H9 (cell line): ENCODE data around the gene RIBC1. TPM values are rescaled to one million over a fixed set of nuclear protein-coding genes. Genes with fewer than 3 reads are reported as not detected.

Experiments
- DNase-seq: peaks from one replicate; pipeline ENCODE4 v3.0.0-alpha.2; 2017
- H2AFZ ChIP-seq: one replicate; pipeline ENCODE4 v1.6.1; 2013; ENCODE audit warnings: mild to moderate bottlenecking, low read length, control low read depth, moderate library complexity
- H2AK5ac ChIP-seq: 2 replicates; pipeline ENCODE4 v1.6.1; 2013; ENCODE audit warnings: low read length, control low read depth, mixed read lengths; ENCODE audit not compliant: insufficient read length
- H2BK120ac ChIP-seq: one replicate; pipeline ENCODE4 v1.6.1; 2013; ENCODE audit warnings: low read depth, mild to moderate bottlenecking, low read length, control low read depth, inconsistent platforms; ENCODE audit not compliant: poor library complexity, severe bottlenecking
- H2BK12ac ChIP-seq: 2 replicates; pipeline ENCODE4 v1.6.1; 2013; ENCODE audit warnings: low read length, control low read depth, mixed read lengths, low read depth; ENCODE audit not compliant: insufficient read length
- H2BK15ac ChIP-seq: 2 replicates; pipeline ENCODE4 v1.6.1; 2013; ENCODE audit warnings: low read depth, low read length, control low read depth
- H2BK20ac ChIP-seq: one replicate; pipeline ENCODE4 v1.6.1; 2013; ENCODE audit warnings: low read depth, mild to moderate bottlenecking, low read length, control low read depth, inconsistent platforms; ENCODE audit not compliant: poor library complexity, severe bottlenecking
- H2BK5ac ChIP-seq: 2 replicates; pipeline ENCODE4 v1.6.1; 2013; ENCODE audit warnings: low read length, control low read depth, mixed read lengths; ENCODE audit not compliant: insufficient read length
- H3K14ac ChIP-seq: 2 replicates; pipeline ENCODE4 v1.6.1; 2013; ENCODE audit warnings: low read length, control low read depth; ENCODE audit not compliant: insufficient read depth
- H3K18ac ChIP-seq: 2 replicates; pipeline ENCODE4 v1.6.1; 2013; ENCODE audit warnings: low read depth, mild to moderate bottlenecking, mixed read lengths, low read length, control low read depth; ENCODE audit not compliant: insufficient read length
- H3K23ac ChIP-seq: 2 replicates; pipeline ENCODE4 v1.6.1; 2013; ENCODE audit warnings: low read length, control low read depth, mixed read lengths, low read depth; ENCODE audit not compliant: insufficient read length
- H3K23me2 ChIP-seq: 2 replicates; pipeline ENCODE4 v1.6.1; 2013; ENCODE audit warnings: low read depth, mild to moderate bottlenecking, mixed read lengths, low read length, control low read depth; ENCODE audit not compliant: insufficient read length, poor library complexity, severe bottlenecking
- H3K27ac ChIP-seq: 2 replicates; pipeline ENCODE4 v1.5.1; 2013; ENCODE audit warnings: low read length, control low read depth, mixed read lengths, low read depth; ENCODE audit not compliant: insufficient read length
- H3K27me3 ChIP-seq: 2 replicates; pipeline ENCODE4 v1.6.1; 2013; ENCODE audit warnings: low read length, control low read depth, inconsistent platforms; ENCODE audit not compliant: insufficient read depth
- H3K4ac ChIP-seq: 2 replicates; pipeline ENCODE4 v1.6.1; 2013; ENCODE audit warnings: low read depth, mild to moderate bottlenecking, control low read depth, inconsistent platforms, low read length, moderate library complexity
- H3K4me1 ChIP-seq: 2 replicates; pipeline ENCODE4 v1.6.1; 2013; ENCODE audit warnings: low read length, control low read depth, inconsistent platforms; ENCODE audit not compliant: insufficient read depth
- H3K4me2 ChIP-seq: 2 replicates; pipeline ENCODE4 v1.6.1; 2013; ENCODE audit warnings: low read length, control low read depth, mixed read lengths; ENCODE audit not compliant: insufficient read length, insufficient read depth
- H3K56ac ChIP-seq: 2 replicates; pipeline ENCODE4 v1.6.1; 2013; ENCODE audit warnings: low read depth, mild to moderate bottlenecking, mixed read lengths, low read length, control low read depth; ENCODE audit not compliant: insufficient read length
- H3K79me1 ChIP-seq: 2 replicates; pipeline ENCODE4 v1.6.1; 2013; ENCODE audit warnings: low read depth, mild to moderate bottlenecking, moderate library complexity, low read length, control low read depth, inconsistent platforms; ENCODE audit not compliant: insufficient read depth, poor library complexity, severe bottlenecking
- H3K79me2 ChIP-seq: 2 replicates; pipeline ENCODE4 v1.6.1; 2013; ENCODE audit warnings: low read length, control low read depth, inconsistent platforms; ENCODE audit not compliant: insufficient read depth
- H3K9ac ChIP-seq: 2 replicates; pipeline ENCODE4 v1.6.1; 2013; ENCODE audit warnings: low read length, control low read depth, mixed read lengths; ENCODE audit not compliant: insufficient read length; ENCODE audit errors: extremely low read depth
- H3K9me3 ChIP-seq: one replicate; pipeline ENCODE4 v1.6.1; 2013; ENCODE audit warnings: low read depth, low read length, inconsistent platforms; ENCODE audit not compliant: control insufficient read depth
- H3T11ph ChIP-seq: one replicate; pipeline ENCODE4 v1.6.1; 2013; ENCODE audit warnings: mild to moderate bottlenecking, low read length, control low read depth, inconsistent platforms
- H4K20me1 ChIP-seq: one replicate; pipeline ENCODE4 v1.6.1; 2013; ENCODE audit not compliant: control insufficient read depth, insufficient read length, insufficient read depth
- H4K5ac ChIP-seq: 2 replicates; pipeline ENCODE4 v1.6.1; 2013; ENCODE audit warnings: low read depth, mild to moderate bottlenecking, mixed read lengths, low read length, control low read depth; ENCODE audit not compliant: insufficient read length
- H4K8ac ChIP-seq: replicated peaks from 2 replicates; pipeline ENCODE4 v1.6.1; 2013; ENCODE audit warnings: low read length, control low read depth, mixed read lengths, low read depth; ENCODE audit not compliant: insufficient read length
- H4K91ac ChIP-seq: 2 replicates; pipeline ENCODE4 v1.6.1; 2013; ENCODE audit warnings: low read depth, mild to moderate bottlenecking, moderate library complexity, mixed read lengths, low read length, control low read depth; ENCODE audit not compliant: insufficient read length
- H3K27ac Mint-ChIP-seq, 3 experiments: 2 replicates in 2 of 3; 3 replicates in 1 of 3; pipeline ENCODE4 v1.8.0; 2020 to 2021; ENCODE audit warnings: mixed read lengths in 3 of 3, mild to moderate bottlenecking in 1 of 3, moderate library complexity in 1 of 3
- H3K27me3 Mint-ChIP-seq: 2 replicates; pipeline ENCODE4 v1.8.0; 2021; ENCODE audit warnings: low read depth, mild to moderate bottlenecking, moderate library complexity, mixed read lengths
- H3K36me3 Mint-ChIP-seq, 3 experiments: 2 replicates in 2 of 3; 3 replicates in 1 of 3; pipeline ENCODE4 v1.8.0; 2020 to 2021; ENCODE audit warnings: low read depth in 3 of 3, mixed read lengths in 3 of 3; ENCODE audit not compliant: insufficient read depth in 1 of 3
- H3K4me1 Mint-ChIP-seq, 2 experiments: 2 replicates each; pipeline ENCODE4 v1.8.0; 2020; ENCODE audit warnings: mixed read lengths in 2 of 2
- H3K4me3 Mint-ChIP-seq, 2 experiments: 2 replicates in 1 of 2; 3 replicates in 1 of 2; pipeline ENCODE4 v1.8.0; 2020 to 2021; ENCODE audit warnings: mild to moderate bottlenecking in 2 of 2, mixed read lengths in 2 of 2, moderate library complexity in 1 of 2
- H3K9me3 Mint-ChIP-seq, 2 experiments: 2 replicates in 1 of 2; 3 replicates in 1 of 2; pipeline ENCODE4 v1.8.0; 2020; ENCODE audit warnings: mild to moderate bottlenecking in 2 of 2, mixed read lengths in 2 of 2, moderate library complexity in 1 of 2
- WGBS: extraction: QIAGEN DNeasy Blood & Tissue Kit; methylation state at CpG from one replicate; pipeline ENCODE4 v1.1.7; 2013; ENCODE audit warnings: missing lambda C conversion rate, low lambda C conversion rate, mixed read lengths; ENCODE audit not compliant: insufficient read length; ENCODE audit errors: extremely low coverage; 5-methylcytosine and 5-hydroxymethylcytosine counted together
- total RNA-seq: library from RNA; stranded (reverse); gene quantifications from 2 replicates; pipeline ENCODE4 v1.2.1, GENCODE V29; 2021
- TF ChIP-seq, protein P1 (sequence below): fragments of 200-600 bp; sonication (generic); conservative IDR thresholded peaks from 3 replicates; pipeline ENCODE4 v1.8.0; 2021; ENCODE audit warnings: antibody characterized with exemption, mild to moderate bottlenecking

The RIBC1 gene
- total RNA-seq, 1 experiment from 2014 or later = 1.2 TPM

DNA sequence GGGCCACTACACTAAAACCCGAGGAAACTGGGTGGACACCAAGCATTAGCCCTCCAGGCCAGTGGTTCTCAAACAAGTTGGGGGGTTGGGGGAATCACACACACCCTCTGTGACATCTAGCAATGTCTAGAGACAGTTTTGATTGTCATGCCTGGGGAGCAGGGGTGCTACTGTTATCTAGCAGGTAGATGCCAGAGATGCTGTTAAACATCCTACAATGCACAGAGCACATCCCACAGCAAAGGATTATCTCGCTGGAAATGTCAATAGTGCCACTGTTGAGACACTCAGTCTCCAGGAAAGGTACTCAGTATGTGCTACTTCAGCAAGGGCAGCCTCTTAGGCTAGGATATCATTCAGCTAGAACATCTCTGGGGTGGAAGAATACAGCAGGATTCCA, 1.5 kb upstream of the RIBC1 start:
- peak overlapping the region; percentile 97 for H3K9ac ChIP-seq

More for the DNA sequence above, 1.5 kb upstream of the RIBC1 start:
- Histone ChIP-seq H4K8ac (no peak overlapping the region), H3K18ac (no peak overlapping the region), H3K14ac (no peak overlapping the region), H3K79me1 (no peaks in the 10 kb centered on the region), H2BK20ac (no peak overlapping the region), H3K23me2 (peaks cover 6% of the 10 kb centered on the region), H4K91ac (no peak overlapping the region), H3K4me2 (peak overlapping the region; percentile 54), H4K20me1 (no peaks in the 10 kb centered on the region), H2BK15ac (no peak overlapping the region), H2BK5ac (no peak overlapping the region), H2BK120ac (no peak overlapping the region), H3K4ac (no peak overlapping the region), H3T11ph (no peak overlapping the region), H3K56ac (no peak overlapping the region), H3K4me1 (no peaks in the 10 kb centered on the region), H3K27ac (no peak overlapping the region), H2AFZ (no peak overlapping the region), H3K27me3 (no peaks in the 10 kb centered on the region), H3K23ac (no peak overlapping the region), H2BK12ac (no peak overlapping the region), H3K9me3 (peaks cover 11% of the 10 kb centered on the region), H2AK5ac (no peak overlapping the region), H4K5ac (no peak overlapping the region), H3K79me2 (peaks cover 20% of the 10 kb centered on the region; the same call in 1 of the 2 replicates)
- Mint-ChIP-seq H3K4me1 (peaks cover 11 to 12% of the 10 kb centered on the region in 2 experiments), H3K36me3 (peaks cover 9 to 30% (median 18%) of the 10 kb centered on the region in 3 experiments), H3K27ac (peak overlapping the region in 2 of 3 experiments; percentile 98 to 99; a peak in 3 of 7 replicates), H3K27me3 (no peaks in the 10 kb centered on the region; the same call in none of the 2 replicates), H3K9me3 (peaks cover 60 to 67% of the 10 kb centered on the region in 2 experiments), H3K4me3 (peak overlapping the region; percentile 95 to 99)
- TF ChIP-seq, protein P1, sequence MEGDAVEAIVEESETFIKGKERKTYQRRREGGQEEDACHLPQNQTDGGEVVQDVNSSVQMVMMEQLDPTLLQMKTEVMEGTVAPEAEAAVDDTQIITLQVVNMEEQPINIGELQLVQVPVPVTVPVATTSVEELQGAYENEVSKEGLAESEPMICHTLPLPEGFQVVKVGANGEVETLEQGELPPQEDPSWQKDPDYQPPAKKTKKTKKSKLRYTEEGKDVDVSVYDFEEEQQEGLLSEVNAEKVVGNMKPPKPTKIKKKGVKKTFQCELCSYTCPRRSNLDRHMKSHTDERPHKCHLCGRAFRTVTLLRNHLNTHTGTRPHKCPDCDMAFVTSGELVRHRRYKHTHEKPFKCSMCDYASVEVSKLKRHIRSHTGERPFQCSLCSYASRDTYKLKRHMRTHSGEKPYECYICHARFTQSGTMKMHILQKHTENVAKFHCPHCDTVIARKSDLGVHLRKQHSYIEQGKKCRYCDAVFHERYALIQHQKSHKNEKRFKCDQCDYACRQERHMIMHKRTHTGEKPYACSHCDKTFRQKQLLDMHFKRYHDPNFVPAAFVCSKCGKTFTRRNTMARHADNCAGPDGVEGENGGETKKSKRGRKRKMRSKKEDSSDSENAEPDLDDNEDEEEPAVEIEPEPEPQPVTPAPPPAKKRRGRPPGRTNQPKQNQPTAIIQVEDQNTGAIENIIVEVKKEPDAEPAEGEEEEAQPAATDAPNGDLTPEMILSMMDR = no peak
- no peak for DNase-seq
- no CpG with 5 or more reads among the region's 2 CpGs for WGBS
